Stimulated activated naive CD8-positive, alpha-beta T cell treated with anti-CD3 and anti-CD28 coated beads, Interleukin-15, Interleukin-2, amounts not matched to agents 100 ng/mL and 50 ng/mL, for 24 hours (primary cell): ENCODE measurements around the gene MRPL48.
"Not testable (repeated sequence)": the region's sequence is repeated elsewhere in the genome, so short reads cannot be mapped to it uniquely, and the experiment has no call there.

Experiments
- H3K27ac Mint-ChIP-seq: one replicate; pipeline ENCODE4 v1.8.0; 2021; ENCODE audit warnings: mild to moderate bottlenecking, mixed read lengths
- H3K27me3 Mint-ChIP-seq: one replicate; pipeline ENCODE4 v1.8.0; 2021; ENCODE audit warnings: mixed read lengths
- H3K36me3 Mint-ChIP-seq: one replicate; pipeline ENCODE4 v1.8.0; 2021; ENCODE audit warnings: low read depth, mixed read lengths
- H3K4me1 Mint-ChIP-seq: one replicate; pipeline ENCODE4 v1.8.0; 2021; ENCODE audit warnings: low read depth, mixed read lengths
- H3K4me3 Mint-ChIP-seq: one replicate; pipeline ENCODE4 v1.8.0; 2021; ENCODE audit warnings: mild to moderate bottlenecking, mixed read lengths
- H3K9me3 Mint-ChIP-seq: one replicate; pipeline ENCODE4 v1.8.0; 2021; ENCODE audit warnings: mixed read lengths

MRPL48 gene

DNA sequence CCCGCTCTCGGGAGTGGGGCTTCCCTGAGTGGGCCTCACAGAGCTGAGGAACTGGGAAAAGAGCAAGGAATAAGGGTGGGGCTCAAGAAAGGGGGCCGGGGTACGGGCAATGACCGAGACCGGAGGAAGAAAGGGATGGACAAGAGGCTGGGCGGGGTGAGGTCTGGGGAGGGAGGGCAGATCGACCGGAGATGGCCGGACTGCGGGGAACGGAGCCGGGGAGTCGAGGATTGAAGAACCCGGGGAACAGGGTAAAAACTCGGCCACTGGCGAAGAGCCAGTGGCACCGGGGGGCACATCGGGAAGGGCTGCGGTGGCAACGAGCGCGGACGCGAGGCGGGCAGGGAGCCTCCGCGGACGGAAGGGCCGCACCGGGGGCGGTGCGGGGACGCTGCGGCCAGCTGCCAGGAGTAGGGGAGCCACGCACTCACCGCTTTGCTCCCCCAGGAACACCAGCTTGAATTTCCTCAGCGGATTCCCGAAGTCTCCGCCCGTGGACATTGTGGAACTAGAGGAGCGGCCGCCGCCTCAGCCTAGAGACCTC, 27.5 kb upstream of the MRPL48 start:
- peak overlapping the region; percentile 77 for H3K27ac Mint-ChIP-seq
- H3K27me3 Mint-ChIP-seq: no peaks in the 10 kb centered on the region
- H3K9me3 Mint-ChIP-seq: no peaks in the 10 kb centered on the region
- peaks cover 3% of the 10 kb centered on the region for H3K36me3 Mint-ChIP-seq
- H3K4me3 Mint-ChIP-seq: peak overlapping the region; percentile 93
- peaks cover 36% of the 10 kb centered on the region for H3K4me1 Mint-ChIP-seq

DNA sequence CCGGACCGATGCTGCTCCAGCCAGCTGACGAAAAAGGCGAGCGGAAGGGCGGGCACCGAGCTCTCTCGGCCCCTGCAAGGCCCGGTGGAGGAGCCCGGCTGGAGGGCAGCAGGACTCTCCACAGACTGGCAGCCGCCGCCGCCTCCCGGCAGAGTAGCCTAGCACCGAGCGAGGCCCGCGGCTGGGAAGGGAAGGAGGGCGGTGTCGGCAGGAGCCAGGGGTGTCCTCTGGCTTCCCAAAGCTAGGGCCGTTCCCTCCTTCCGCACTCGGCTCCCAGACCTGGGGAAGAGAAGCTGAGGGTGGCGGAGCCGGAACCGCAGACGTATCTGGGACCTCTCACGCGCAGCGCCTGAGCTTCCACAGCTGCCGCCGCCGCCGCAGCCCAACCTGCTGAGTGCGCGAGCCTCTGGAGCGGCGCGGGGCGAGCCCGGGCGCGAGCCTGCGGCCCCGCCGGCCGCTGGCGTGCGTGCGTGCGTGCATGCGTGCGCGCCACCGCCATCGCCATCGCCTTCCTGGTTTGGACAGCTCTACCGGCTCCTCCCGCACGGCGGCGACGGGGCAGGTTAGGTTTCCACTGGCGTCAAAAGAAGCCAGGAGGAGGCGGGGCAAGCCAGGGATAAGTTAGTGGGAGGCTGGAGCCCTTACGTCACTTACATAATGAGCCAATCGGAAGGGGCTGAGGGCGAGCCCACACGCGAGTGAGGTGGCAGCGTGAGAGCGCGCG, 26.8 kb upstream of the MRPL48 start, which contains the start of gene RAB6A:
TSS of gene RAB6A (minus strand) at position 396 of the 724 bp plus-strand sequence. CDS start 439 bp downstream, outside the sequence.
- peaks cover 3% of the 10 kb centered on the region for H3K36me3 Mint-ChIP-seq
- H3K27ac Mint-ChIP-seq: peak within 1 kb of the TSS; percentile 93
- H3K27me3 Mint-ChIP-seq: no peaks in the 10 kb centered on the region
- peak within 1 kb of the TSS; percentile 93 for H3K4me3 Mint-ChIP-seq
- H3K4me1 Mint-ChIP-seq: peaks cover 36% of the 10 kb centered on the region
- no peaks in the 10 kb centered on the region for H3K9me3 Mint-ChIP-seq

DNA sequence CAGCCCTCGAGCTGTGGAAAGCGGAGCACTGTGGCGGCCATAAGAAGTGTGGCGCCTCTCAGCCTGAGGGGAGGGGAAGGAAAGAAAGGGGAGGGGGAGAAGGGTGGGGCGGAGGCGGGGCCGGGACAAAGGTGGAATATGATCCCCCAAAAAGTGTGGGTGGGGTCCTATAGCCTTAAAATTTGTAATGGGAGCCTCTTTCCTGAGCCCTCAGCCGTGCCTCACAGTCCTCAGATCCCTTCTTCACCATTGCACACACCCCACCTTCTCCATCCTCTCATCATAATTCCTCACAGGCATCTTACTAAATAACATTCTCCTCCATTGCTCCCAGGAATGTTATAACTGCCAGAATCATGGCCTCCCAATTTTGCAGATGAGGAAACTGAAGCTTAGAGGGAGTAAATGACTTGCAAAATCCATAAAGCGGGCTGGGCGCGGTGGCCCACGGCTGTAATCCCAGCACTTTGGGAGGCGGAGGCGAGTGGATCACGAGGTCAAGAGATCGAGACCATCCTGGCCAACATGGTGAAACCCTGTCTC, 26.2 kb upstream of the MRPL48 start:
- Mint-ChIP-seq H3K36me3 (peaks cover 3% of the 10 kb centered on the region), H3K4me1 (peaks cover 35% of the 10 kb centered on the region), H3K27ac (peak overlapping the region; percentile 93), H3K4me3 (peak overlapping the region; percentile 93), H3K9me3 (no peaks in the 10 kb centered on the region), H3K27me3 (no peaks in the 10 kb centered on the region)

DNA sequence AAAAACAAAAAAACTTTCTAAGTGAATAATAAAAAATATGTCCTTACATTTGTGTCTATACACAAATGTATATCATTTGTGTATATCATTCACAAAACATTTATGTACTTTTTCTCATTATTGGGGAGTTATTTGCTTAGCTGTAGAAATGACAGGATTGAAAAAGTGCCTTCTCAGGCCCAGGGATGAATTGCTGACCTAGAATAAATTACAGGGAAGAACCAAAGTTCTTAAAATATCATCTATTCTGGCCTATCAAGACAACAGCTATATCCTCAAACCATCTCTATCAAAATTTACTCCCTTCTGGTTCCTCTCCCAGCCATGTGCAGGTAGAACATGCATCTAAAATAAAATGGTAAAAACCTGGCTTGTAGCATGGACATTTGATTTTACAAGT, 24.9 kb upstream of the MRPL48 start:
- H3K36me3 Mint-ChIP-seq: peaks cover under 1% of the 10 kb centered on the region
- peaks cover 28% of the 10 kb centered on the region for H3K4me1 Mint-ChIP-seq
- H3K27me3 Mint-ChIP-seq: peaks cover 7% of the 10 kb centered on the region
- no peak overlapping the region for H3K27ac Mint-ChIP-seq
- no peak overlapping the region for H3K4me3 Mint-ChIP-seq
- H3K9me3 Mint-ChIP-seq: no peaks in the 10 kb centered on the region

DNA sequence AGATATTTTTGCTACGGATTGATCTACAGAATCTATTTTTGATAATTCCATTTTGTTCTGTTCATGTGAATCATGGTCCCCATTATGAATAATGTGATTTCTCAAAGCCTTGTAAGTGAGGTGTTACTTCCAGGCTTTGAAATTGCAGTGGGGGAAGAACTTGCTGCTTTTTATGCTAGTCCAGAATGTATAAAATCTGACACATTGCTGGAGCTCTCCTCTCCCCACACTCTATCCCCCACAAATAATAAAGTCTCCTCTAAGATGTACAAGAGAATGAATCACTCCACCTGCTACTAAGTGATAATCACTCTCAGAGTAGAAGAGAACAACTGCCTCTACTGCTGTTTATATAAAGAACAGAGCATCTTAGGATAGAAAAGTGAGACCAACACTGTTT, 20.9 kb upstream of the MRPL48 start:
- Mint-ChIP-seq H3K9me3 (no peaks in the 10 kb centered on the region), H3K4me3 (no peak overlapping the region), H3K27me3 (peaks cover 10% of the 10 kb centered on the region), H3K4me1 (no peaks in the 10 kb centered on the region), H3K27ac (no peak overlapping the region), H3K36me3 (no peaks in the 10 kb centered on the region)

DNA sequence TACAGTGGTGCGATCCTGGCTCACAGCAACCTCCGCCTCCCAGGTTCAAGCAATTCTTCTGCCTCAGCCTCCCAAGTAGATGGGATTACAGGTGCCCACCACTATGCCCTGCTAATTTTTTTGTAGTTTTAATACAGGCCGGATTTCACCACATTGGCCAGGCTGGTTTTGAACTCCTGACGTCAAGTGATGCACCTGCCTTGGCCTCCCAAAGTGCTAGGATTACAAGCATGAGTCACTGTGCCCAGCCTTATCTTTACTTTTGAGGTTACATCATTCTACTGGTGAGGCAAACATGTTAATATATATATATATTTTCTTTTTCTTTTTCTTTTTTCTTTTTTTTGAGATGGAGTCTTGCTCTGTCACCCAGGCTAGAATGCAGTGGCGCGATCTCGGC, 16.9 kb upstream of the MRPL48 start:
- H3K4me3 Mint-ChIP-seq, H3K36me3 Mint-ChIP-seq, H3K9me3 Mint-ChIP-seq, H3K27ac Mint-ChIP-seq, H3K4me1 Mint-ChIP-seq: not testable (repeated sequence)
- peaks cover 10% of the 10 kb centered on the region for H3K27me3 Mint-ChIP-seq

DNA sequence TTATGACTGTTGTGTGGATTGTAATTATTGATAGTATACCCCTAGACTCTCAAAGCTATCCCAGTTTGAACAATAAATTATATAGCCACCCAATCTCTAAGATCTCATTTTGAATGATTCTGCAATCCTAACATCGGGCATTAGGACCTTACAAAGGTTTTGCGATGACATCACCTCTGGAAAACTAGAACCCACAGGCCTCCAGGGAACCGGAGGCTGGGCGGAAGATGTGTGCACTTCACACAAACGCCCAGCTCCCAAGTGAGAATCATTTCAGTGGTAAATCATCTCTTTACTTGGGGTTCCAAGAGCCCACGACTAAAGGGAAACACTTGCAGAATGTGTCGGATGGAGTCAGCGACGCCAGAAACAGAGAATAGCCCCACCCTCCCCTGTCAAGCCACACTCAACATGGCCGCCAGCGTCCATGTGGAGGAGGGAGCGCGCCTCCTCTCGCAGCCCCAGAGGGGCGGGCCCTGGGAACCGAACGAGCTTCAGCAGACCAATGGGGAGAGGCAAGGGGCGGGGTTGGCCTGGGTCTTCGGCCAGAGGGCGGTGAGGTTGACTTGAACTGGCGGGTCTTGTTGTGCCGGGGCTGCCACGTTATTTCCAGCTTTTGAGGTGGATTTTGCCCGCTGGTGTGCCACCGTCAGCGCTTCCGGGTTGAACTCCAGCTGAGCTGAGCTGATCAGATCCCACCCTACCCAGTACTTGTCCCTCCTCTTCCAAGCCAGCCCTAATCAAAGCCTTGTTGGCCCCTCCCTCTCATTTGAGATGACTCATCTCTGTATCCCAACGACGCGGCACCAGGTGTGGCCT, 8.4 kb upstream of the MRPL48 start:
- Mint-ChIP-seq H3K4me1 (peaks cover 15% of the 10 kb centered on the region), H3K27ac (peak overlapping the region; percentile 98), H3K27me3 (no peaks in the 10 kb centered on the region), H3K9me3 (no peaks in the 10 kb centered on the region), H3K36me3 (no peaks in the 10 kb centered on the region), H3K4me3 (peak overlapping the region; percentile 90)

DNA sequence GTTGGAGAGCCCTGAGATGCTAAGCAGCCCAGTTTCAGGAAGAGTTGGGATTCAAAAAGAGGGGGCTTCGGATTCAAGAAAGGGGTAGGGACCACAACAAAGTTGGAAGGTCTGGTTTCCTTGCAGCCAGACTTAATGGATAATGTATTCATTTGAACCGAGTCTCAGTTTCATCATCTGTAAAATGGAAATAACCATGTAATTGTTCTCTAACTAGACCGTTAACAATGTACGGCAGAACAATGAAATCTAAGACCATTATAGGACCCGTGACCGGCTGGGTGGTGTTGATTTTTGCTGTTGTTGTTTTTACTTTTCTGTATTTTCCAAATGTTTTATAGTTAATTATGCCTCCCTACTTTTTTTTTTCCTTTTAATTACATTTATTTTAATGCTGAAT, 6.4 kb upstream of the MRPL48 start:
- Mint-ChIP-seq H3K4me1 (peaks cover 18% of the 10 kb centered on the region), H3K36me3 (no peaks in the 10 kb centered on the region), H3K9me3 (no peaks in the 10 kb centered on the region), H3K4me3 (no peak overlapping the region), H3K27me3 (no peaks in the 10 kb centered on the region), H3K27ac (no peak overlapping the region)

DNA sequence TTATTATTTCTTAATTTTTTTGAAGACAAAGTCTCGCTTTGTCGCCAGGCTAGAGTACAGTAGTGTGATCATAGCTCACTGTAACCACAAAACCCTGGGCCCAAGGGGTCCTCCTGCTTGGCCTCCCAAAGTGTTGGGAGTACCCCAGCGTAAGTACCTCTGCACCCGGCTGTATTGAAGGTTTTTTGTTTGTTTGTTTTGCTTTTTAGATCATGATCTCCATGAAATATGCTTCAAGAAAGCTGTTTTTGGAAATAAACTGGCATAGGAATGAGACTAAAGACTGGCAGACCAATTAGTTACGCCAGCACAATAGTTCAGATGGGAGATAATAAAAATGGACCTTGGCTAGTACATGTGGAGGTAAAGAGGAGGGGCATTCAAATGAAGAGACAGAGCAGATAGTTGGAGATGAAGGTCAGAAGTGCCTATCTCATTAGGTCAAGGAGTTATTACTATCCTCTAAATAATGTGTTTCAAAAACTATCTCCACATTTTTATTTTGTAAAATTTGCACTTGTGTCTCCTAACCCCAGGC, 4.1 kb upstream of the MRPL48 start:
- H3K9me3 Mint-ChIP-seq: no peaks in the 10 kb centered on the region
- H3K27ac Mint-ChIP-seq: no peak overlapping the region
- no peak overlapping the region for H3K4me3 Mint-ChIP-seq
- H3K4me1 Mint-ChIP-seq: peaks cover 23% of the 10 kb centered on the region
- no peaks in the 10 kb centered on the region for H3K27me3 Mint-ChIP-seq
- H3K36me3 Mint-ChIP-seq: no peaks in the 10 kb centered on the region

DNA sequence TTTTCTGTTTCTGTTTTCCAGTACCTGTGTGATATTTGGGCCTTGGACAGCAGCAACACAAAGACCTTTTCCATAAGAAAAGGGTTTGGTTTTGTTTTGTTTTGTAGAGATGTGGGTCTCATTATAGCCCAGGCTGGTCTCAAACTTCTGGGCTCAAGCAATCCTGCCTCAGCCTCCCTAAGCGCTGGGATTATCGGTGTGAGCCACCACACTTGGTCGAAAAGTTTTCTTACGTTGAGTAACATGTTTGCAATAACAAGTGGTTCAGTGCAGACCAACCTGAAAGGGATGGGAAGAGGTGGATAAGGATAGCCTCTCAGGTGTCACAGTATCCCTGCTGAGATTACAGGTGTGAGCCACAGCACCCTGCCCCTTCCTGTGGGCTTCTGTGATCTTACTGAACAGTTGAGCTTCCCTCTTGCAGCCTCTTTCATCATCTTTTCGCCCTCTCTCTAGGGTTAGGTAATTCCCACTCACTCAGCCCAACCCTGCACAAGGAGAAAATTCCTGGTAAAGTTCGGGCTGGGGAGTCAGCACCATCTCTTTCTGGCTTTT, 3.5 kb upstream of the MRPL48 start:
- H3K36me3 Mint-ChIP-seq: no peaks in the 10 kb centered on the region
- H3K4me1 Mint-ChIP-seq: peaks cover 23% of the 10 kb centered on the region
- no peaks in the 10 kb centered on the region for H3K27me3 Mint-ChIP-seq
- H3K27ac Mint-ChIP-seq: no peak overlapping the region
- no peaks in the 10 kb centered on the region for H3K9me3 Mint-ChIP-seq
- H3K4me3 Mint-ChIP-seq: no peak overlapping the region

DNA sequence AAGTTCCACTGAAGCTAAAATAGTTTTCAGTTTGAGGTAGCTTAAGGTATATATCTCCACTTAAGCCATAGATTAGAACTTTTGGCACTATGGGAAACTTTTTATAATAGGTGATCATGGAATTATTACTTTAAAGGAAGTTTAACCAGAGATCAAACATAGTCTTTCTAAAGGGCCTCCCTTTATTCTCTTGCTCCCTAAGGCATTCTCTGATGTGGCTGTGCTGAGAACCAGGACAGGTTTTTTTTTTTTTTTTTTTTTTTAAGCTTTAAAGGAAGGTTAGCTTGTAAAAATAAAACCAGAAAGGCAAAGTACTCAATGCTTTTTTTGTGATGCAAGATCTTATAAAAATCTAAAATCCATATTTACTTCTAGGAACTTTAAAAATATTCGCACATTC, 2.9 kb upstream of the MRPL48 start:
- no peaks in the 10 kb centered on the region for H3K9me3 Mint-ChIP-seq
- H3K27me3 Mint-ChIP-seq: no peaks in the 10 kb centered on the region
- H3K4me1 Mint-ChIP-seq: peaks cover 28% of the 10 kb centered on the region
- H3K27ac Mint-ChIP-seq: no peak overlapping the region
- no peak overlapping the region for H3K4me3 Mint-ChIP-seq
- H3K36me3 Mint-ChIP-seq: no peaks in the 10 kb centered on the region

DNA sequence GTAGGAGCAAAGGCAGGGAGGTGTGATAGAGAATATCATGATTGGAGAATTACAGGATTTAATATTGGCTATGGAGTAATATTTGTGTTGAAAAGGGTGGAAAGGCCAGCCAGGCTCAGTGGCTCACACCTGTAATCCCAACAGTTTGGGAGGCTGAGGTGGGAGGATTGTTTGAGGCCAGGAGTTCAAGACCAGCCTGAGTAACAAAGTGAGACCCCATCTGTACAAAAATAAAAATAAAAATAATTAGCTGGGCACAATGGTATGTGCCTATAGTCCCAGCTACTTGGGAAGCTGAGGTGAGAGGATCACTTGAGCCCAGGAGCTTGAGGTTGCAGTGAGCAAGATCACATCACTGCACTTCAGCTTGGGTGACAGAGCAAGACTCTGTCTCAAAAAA, 2.2 kb upstream of the MRPL48 start:
- H3K27me3 Mint-ChIP-seq, H3K9me3 Mint-ChIP-seq, H3K36me3 Mint-ChIP-seq, H3K4me3 Mint-ChIP-seq, H3K27ac Mint-ChIP-seq: not testable (repeated sequence)
- peaks cover 25% of the 10 kb centered on the region for H3K4me1 Mint-ChIP-seq

DNA sequence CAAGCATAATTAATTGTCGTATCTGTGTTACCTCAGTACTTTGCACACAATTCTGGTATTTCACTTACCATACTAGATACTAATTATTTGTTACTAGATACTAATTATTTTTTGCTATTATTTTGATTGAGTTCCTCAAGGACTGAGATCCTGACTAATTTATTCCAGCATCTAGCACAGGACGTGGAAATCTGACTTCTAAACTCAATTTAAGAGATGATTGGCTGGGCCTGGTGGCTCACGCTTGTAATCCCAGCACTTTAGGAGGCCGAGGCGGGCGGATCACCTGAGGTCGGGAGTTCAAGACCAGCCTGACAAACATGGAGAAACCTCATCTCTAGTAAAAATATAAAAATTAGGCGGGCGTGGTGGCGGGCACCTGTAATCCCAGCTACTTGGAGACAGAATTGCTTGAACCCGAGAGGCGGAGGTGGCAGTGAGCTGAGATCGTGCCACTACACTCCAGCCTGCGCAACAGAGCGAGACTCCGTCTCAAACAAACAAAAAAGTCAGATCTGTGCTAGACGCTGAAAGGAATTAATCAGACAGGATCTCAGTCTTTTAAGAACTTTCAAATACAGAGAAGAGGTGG, 527 bp upstream of the MRPL48 start:
- Mint-ChIP-seq H3K9me3 (no peaks in the 10 kb centered on the region), H3K4me3 (peak overlapping the region; percentile 99)

DNA sequence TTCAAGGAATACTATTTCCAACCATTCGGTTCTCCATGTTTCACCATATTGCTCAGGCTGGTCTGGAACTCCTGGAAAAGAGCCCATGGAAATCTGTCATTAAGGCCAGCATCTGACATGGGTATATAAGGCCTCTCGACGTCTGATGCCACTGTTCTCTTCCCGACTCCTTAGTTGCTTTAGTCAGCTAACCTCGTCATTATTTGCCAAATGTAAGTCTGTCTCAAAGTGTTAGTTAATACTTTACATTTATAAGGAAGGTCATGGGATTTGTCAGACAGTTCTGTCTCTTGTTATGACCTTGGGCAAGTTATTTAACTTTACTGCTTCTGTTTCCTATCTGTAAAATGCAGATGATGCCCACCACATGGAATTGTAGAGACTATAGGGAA, 1.6 kb downstream of the MRPL48 start:
- peak overlapping the region; percentile 99 for H3K4me3 Mint-ChIP-seq
- peaks cover 4% of the 10 kb centered on the region for H3K36me3 Mint-ChIP-seq
- H3K9me3 Mint-ChIP-seq: no peaks in the 10 kb centered on the region
- no peaks in the 10 kb centered on the region for H3K27me3 Mint-ChIP-seq
- peaks cover 30% of the 10 kb centered on the region for H3K4me1 Mint-ChIP-seq
- H3K27ac Mint-ChIP-seq: peak overlapping the region; percentile 63

More for the DNA sequence above, 527 bp upstream of the MRPL48 start:
- no peaks in the 10 kb centered on the region for H3K27me3 Mint-ChIP-seq
- peak overlapping the region; percentile 100 for H3K27ac Mint-ChIP-seq
- H3K4me1 Mint-ChIP-seq: peaks cover 30% of the 10 kb centered on the region
- H3K36me3 Mint-ChIP-seq: no peaks in the 10 kb centered on the region
